GM18868 (cell line): ENCODE measurements around the gene CAPRIN1.
A peak's percentile ranks its signal among the peaks of the same experiment; 100 is the strongest.

Experiments used
- ATAC-seq: cut with Tn5 transposase; IDR thresholded peaks from one replicate; pipeline ENCODE4 v1.9.1; 2021; ENCODE audit warnings: mild to moderate bottlenecking, moderate library complexity; ENCODE audit not compliant: unreplicated experiment

The CAPRIN1 gene, protein sequence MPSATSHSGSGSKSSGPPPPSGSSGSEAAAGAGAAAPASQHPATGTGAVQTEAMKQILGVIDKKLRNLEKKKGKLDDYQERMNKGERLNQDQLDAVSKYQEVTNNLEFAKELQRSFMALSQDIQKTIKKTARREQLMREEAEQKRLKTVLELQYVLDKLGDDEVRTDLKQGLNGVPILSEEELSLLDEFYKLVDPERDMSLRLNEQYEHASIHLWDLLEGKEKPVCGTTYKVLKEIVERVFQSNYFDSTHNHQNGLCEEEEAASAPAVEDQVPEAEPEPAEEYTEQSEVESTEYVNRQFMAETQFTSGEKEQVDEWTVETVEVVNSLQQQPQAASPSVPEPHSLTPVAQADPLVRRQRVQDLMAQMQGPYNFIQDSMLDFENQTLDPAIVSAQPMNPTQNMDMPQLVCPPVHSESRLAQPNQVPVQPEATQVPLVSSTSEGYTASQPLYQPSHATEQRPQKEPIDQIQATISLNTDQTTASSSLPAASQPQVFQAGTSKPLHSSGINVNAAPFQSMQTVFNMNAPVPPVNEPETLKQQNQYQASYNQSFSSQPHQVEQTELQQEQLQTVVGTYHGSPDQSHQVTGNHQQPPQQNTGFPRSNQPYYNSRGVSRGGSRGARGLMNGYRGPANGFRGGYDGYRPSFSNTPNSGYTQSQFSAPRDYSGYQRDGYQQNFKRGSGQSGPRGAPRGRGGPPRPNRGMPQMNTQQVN

DNA sequence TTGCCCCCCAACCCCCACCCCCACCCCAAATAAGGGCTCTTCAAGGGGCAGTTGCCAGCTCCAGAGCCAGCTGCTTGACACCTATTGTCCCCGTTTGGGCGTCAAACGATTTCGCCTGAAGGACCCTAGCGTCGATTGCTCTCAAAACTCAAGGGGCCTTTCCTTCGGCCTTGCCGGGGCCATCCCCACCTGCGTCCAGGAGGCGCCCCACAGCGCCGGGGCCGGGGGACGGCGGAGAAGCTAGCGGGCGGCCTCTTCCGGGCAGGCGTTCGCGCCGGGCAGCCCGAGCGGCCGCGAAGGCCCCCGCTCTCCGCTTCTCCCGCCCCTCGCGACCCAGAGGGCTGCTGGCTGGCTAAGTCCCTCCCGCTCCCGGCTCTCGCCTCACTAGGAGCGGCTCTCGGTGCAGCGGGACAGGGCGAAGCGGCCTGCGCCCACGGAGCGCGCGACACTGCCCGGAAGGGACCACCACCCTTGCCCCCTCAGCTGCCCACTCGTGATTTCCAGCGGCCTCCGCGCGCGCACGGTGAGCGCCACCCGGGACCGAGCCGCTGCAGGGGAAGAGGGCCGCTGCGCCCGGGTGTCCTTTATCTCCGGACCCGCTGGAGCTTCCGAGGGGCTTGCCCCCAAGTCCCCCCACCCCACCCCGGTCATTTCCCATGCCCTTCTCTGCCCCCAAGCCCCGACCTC, at the start of gene CAPRIN1:
TSS of gene CAPRIN1 (plus strand) at position 383 of the 687 bp plus-strand sequence. CDS start 690 bp downstream, outside the sequence.
- ATAC-seq, result peak; percentile 63

DNA sequence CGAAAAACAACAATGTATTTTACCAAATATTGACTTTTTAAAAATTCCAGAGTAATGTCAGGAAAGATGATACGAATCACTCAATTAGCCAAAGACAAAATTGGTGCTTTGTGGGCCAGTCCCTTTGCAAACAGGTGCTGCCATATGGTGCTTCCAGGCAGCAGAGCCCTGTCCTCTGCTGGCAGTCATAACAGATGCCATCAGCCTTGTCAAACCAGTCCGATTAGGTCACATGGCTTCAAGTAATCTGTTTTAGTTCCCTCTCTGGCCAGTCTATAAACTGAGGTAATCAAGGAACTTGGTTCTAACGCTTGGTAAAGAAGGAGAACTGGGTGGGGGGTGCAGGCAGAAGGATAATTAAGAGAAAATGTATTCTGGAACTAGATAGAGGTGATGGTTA, 49.1 kb upstream of the CAPRIN1 start:
- no peak for ATAC-seq

DNA sequence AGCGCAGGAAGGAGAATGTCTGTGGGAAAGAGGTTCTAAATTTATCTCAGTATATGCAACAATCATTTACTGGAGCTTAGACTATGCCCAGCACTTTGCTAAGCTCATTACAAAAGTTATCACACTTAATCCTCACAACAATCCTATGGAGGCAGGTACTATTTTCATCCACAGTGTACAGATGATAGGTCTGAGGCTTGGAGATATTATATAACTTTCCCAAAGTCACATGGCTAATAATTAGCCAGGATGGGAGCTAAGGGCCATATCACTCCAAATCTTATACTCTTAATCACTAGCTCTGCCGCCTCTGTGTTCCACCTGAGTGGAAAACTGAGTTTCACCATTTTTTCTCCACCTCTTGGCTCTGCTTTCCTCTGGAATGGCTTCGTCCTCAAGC, 47.3 kb upstream of the CAPRIN1 start:
- no peak for ATAC-seq

DNA sequence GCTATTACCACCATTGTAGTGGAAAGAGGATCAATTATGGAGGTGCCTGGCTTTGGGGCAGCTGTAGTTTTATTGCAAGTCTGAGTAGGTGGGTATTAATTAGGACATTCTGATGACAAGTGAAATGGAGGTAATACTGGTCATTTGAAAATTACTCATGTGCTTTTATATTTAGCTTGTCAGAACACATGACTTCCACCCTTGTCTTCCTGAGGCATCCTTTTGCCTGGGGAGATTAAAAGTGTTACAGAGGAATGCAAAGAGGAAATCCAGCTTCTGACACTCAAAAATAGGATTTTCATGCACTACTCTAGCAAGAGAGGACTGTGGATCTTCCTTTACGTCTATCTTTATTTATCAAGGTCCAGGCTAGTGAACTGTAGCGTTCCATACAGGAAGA, 44.7 kb upstream of the CAPRIN1 start:
- ATAC-seq, result no peak

DNA sequence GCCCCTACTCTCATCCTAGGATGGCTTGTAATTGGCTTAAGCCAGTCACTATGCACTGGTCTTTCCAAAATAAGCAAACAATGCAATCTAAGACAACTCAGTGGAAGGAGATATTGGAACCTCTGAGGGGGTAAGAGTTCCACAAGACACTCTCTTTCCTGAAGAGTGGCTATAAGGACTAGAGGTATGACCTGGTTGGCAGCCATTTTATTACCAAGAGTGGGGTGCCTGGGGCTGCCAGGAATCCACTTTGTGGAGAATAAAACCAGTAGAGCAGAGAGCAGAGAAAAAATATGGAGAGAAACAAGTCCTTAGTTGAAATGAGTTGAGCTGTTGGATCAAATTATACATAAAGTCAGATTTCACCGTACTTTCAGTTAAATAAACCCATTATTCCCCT, 38.8 kb upstream of the CAPRIN1 start:
- no peak for ATAC-seq

DNA sequence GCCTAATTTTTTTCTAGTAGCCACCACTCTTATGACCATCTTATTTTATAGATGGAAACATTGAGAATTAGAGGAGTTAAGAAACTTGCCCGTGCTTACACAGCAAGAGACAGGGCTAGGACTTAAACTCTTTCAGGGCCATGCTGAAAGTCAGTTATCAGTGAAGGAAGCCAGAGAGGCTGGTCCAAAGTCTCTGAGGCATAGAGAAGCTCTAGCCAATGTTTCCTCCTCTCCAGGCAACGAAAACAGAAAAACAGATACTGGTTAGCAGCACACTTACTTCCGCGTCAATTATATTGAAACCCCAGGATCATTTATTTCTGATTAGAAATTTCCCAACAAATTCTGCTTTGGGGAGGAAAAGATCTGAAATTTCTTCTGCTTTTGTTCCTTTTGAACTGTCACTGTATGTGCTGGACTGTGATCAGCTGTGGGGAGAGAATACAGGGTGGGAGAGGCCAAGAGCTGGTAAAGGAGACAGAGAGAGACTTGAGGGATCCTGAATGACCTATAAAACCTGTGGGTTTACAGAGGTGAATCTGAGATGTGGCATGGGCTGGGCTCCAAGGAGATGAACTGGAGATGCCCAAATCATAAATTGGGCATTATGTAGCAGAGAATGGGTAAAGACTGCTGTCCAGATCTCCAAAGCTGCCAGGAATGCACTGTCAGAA, 37.5 kb upstream of the CAPRIN1 start:
- no peak for ATAC-seq

DNA sequence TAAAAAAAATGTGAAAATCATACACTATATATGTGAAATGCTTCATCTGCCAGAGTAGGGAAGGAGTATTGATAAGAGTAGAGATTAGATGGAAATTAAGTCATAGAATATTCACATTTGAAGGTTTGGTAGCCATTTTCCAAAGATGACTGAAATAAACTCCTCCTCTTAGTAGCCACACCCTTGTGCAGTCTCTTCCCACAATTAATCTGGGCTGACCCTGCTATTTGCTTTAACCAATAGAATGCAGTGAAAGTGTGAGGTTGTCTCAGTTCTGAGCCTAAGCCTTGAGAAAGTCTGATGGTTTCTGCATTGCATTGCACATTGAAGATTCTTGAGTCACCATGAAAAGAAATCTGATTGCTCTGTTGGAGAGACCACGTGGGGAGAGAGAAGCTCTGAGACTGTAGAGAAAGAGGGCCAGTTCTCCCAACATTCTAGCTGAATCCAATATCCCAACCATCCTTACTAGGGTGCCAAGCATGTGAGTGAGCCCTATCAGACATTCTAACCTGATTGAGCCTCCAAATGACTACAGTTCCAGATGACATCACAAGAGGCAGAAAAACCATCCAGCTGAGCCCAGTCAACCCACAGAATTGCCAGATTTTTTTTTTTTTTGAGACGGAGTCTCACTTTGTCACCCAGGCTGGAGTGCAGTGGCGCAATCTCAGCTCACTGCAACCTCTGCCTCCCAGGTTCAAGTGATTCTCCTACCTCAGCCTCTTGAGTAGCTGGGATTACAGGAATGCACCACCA, 29.4 kb upstream of the CAPRIN1 start:
- no peak for ATAC-seq

DNA sequence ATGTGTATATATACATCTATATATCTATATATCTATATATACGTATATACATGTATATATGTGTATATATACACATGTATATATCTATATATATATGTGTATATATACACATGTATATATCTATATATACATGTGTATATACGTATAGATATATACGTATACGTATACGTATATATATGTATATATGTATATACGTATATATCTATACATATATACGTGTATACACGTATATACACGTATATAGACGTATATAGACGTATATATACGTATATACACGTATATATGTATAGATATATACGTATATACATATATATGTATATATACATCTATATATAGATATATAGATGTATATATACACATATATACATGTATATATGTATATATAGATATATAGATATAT, 25.1 kb upstream of the CAPRIN1 start:
- ATAC-seq, result no peak

DNA sequence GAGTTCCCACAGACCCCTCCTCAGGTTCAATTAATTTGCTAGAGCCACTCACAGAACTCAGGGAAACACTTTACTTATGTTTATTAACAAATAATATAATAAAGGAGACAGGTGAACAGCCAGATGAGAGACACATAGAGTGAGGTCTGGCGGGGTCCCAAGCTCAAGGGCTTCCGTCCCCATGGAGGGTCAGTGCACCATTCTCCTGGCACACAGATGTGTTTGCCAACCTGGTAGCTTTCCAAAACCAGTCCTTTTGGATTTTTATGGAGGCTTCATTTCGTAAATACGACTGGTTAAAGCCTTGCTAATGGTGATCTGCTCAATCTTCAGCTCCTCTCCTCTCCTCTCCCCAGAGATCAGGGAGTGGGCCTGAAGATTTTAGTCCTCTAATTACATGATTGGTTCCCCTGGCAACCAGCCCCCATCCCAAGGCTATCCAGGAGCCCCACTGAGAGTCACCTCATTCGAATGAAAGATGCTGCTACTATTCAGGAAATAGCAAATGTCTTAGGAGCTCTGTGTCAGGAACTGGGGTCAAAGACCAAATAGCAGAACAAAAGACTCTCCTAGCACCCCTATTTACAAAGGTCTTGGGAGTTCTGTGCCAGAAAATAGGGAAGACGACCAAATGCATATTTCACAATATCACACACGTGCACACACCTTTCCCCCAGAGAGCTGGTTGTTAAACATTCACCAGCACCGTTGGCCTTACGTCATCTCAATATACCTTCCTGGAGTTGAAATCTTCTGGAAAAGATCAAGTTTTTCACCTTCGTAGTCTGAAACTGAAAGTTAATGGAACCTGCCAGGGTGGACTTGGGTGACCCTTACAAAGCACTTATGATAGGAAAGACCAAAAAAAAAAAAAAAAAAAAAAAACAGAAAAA, 23.8 kb upstream of the CAPRIN1 start:
- ATAC-seq, result no peak

DNA sequence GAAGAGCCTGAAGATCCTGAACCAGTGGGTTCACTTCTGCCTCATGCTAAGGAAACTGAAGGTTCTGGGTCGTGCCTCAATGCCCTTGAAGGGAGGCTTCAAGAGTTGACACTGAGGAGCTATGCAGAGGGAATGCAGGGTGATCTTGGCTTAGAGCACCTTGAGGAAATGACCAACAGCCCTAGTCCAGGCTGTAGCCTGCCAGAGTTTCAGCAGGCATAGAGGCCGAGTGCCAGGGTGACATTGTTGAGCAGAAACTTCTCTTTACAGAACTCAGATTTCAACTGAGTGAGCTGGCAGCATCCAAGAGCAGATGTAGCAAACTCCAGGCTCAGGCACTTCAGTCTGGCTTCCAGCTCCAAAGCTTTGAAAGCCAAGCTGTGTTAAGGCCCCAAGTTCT, 23.1 kb upstream of the CAPRIN1 start:
- no peak for ATAC-seq

DNA sequence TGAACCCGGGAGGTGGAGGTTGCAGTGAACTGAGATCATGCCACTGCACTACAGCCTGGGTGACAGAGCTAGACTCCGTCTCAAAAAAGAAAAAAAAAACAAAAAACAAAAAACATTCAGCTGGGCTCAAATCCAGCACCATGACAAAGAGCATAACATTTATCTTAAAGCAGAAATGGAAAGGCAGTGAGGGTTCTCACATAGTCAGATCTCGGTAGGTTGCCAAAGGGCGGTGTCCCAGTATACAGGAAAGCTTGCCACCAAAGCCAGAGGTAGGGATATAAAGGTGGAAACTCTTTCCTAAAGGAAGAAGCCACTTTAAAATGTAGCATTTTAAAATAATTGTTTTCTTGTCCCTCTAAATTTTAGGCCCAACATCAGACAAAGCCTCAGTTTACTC, 22.4 kb upstream of the CAPRIN1 start:
- no peak for ATAC-seq

DNA sequence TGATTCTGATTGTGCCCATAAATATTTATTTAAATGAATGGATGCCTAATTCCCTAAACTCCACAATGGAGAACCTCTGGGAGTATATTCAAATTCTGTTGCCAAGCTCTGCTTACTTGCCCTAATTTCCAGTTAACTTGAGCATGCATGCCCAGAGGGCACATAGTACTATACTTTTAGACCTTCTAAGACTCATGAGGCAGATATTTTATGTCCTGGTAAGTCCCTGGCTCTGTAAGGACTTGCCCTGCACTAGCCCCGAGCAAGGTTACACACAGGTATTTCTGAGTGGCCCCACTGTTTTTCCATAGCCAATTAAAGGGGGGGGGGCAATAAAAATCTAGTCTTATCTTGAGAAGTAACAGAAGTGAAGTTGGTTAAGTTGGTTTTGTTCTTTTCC, 21.1 kb upstream of the CAPRIN1 start:
- no peak for ATAC-seq

DNA sequence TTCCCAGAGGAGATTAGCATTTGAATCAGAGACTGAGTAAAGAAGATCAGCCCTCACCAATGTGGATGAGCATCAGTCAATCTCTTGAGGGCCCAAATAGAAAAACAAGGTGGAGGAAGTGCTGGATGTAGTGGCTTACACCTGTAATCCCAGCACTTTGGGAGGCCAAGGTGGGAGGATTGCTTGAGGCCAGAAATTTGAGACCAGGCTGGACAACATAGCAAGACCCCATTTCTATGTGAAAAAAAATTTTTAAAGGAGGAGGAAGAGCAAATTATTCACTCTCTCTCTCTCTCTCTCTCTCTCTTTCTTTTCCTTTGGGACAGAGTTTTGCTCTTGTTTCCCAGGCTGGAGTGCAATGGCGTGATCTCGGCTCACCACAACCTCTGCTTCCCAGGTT, 18.1 kb upstream of the CAPRIN1 start:
- ATAC-seq, result no peak

DNA sequence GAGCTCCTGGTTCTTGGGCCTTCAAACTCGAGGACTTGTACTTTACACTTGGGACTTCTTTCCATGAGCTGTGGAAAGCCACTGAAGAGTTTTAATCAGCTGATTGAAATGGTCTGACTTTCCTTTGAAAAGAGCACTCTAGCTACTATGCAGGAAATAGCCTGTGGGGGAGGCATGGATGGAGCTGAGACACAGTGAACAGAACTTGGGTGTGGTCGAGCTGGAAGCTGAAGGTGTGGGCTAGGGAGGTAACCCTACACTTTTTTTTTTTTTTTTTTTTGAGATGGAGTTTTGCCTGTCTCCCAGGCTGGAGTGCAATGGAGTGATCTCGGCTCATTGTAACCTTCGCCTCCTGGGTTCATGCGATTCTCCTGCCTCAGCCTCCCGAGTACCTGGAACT, 17.5 kb upstream of the CAPRIN1 start:
- ATAC-seq, result no peak

DNA sequence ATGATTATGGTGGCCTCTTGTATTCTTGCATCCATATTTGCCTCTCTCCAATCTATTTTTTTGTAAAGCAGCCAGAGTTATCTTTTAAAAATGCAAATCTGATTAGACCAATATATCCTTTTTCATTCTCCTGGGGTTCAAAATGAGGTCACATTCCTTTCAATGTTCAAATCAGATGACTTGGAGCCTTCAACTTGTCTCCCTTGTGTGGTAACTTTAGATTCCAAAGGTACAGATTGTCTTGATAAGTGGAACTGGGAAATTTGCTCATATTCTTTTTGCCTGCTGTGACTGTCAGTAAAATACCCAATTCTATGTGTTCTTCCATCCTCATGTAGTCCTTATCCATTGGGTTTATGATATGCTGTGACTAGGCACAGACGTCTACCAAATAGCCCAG, 15.1 kb upstream of the CAPRIN1 start:
- no peak for ATAC-seq

DNA sequence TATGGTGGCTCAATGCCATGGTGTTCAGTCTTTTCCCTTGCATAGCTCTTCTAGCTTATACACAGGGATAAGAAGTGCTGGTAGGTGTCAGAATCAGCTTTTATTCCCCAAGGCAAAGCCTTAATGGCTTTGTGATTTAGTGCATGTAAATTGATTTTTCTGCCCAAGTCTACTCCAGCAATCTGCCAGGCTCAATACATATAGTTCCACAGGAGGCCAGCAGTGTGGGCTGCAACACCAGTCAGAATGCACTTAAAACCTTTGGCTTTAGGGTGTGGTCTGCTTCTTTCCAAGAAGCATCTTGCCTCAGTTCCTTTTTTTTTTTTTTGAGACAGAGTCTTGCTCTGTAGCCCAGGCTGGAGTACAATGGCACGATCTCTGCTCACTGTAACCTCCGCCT, 14.5 kb upstream of the CAPRIN1 start:
- no peak for ATAC-seq

DNA sequence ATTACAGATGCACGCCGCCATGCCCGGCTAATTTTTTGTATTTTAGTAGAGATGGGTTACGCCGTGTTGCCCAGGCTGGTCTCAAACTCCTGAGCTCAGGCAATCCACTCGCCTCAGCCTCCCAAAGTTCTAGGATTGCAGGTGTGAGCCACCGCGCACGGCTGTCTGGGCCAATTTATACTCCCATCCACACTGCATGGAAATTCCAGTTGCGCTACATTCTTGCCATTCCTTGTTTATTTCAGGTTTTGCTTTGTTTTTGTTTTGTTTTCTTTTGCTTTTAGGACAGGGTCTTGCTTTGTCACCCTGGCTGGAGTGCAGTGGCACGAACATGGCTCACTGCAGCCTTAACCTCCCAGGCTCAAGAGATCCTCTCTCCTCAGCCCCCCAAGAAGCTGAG, 11.0 kb upstream of the CAPRIN1 start:
- ATAC-seq, result no peak

DNA sequence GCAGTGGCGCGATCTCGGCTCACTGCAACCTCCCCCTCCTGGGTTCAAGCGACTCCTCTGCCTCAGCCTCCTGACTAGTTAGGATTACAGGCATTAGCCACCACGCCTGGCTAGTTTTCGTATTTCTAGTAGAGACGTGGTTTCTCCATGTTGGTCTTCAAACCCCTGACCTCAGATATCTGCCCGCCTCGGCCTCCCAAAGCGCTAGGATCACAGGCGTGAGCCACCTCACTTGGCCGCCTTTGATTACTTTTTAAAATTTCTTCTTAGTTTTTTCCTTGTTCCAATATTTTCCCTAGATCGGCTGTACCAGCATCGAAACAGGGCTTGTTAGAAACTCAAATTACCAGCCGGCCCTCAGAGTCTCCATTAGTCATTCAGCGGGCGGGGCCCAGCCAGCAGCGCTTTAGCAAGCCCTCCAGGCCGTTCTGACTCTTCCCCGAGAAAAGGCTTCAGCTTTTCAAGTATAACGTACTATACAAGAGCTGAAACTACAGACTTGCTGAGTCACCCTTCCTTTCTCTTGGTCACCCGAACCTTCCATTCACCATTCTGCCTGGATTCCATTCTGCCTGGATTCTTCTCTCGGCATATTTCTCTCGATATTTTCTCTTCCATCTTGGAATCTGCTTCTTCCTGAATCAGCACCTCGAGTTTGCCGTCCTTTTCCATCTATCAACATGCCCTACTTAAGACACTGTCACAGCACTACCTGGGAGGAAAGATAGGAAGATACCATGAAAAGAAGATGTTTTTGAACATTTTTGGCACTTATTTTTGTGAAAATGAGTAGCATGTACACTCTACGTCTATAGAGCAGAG, 6.7 kb upstream of the CAPRIN1 start:
- no peak for ATAC-seq

DNA sequence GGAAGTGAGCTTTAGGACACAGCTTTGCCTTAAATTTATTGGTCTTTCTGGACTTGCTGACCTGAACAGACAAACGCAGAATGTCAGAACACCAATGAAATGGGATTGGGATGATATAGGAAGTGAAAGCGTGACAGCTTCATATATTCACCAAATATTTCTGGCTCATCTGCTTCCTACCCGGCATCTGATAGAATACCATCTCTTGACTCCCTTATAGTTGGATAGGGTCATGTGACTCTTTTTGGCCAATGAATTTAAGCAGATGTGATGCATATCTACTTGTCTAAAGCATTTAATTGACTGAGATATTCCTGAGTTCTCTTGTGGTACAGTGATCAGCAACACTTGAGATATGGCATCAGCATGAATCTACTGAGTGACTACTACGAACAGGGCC, 2.5 kb upstream of the CAPRIN1 start:
- no peak for ATAC-seq
